NCI-H1092 treated with DMSO at 0.1 percent for 48 hours (cell line): ENCODE results near the gene PSAT1.

Experiments used
- DNase-seq: peaks from one replicate; lab custom pipeline; 2025; lab: John Stamatoyannopoulos, UW

Gene PSAT1

GRCh38 chr9:78292716-78293497 is 4.0 kb upstream of the PSAT1 start:
- no peak for DNase-seq

GRCh38 chr9:78294290-78295176 is 2.4 kb upstream of the PSAT1 start:
- DNase-seq, result no peak

- DNase-seq, result no peak
Observed at GRCh38 chr9:78295177-78295575, 1.7 kb upstream of the PSAT1 start.

- DNase-seq, result no peak
Observed at GRCh38 chr9:78295731-78296130, 1.2 kb upstream of the PSAT1 start.

GRCh38 chr9:78296201-78296892 is 578 bp upstream of the PSAT1 start:
- DNase-seq, result peak; percentile 73

- peak; percentile 76 for DNase-seq
Observed at GRCh38 chr9:78297672-78297961, 692 bp downstream of the PSAT1 start.

GRCh38 chr9:78298046-78298765 is 1.3 kb downstream of the PSAT1 start:
- DNase-seq, result peak; percentile 15

- DNase-seq, result no peak
Observed at GRCh38 chr9:78300209-78300608, 3.3 kb downstream of the PSAT1 start.

- DNase-seq, result no peak
Observed at GRCh38 chr9:78301466-78301865, 4.5 kb downstream of the PSAT1 start.

GRCh38 chr9:78303377-78304062 is 6.6 kb downstream of the PSAT1 start:
- DNase-seq, result no peak

- no peak for DNase-seq
Observed at GRCh38 chr9:78304357-78304756, 7.4 kb downstream of the PSAT1 start.

- no peak for DNase-seq
Observed at GRCh38 chr9:78306222-78307076, 9.5 kb downstream of the PSAT1 start.

- DNase-seq, result no peak
Observed at GRCh38 chr9:78307360-78307759, 10.4 kb downstream of the PSAT1 start.

- no peak for DNase-seq
Observed at GRCh38 chr9:78309066-78309465, 12.1 kb downstream of the PSAT1 start.

GRCh38 chr9:78311075-78311474 is 14.2 kb downstream of the PSAT1 start:
- no peak for DNase-seq

GRCh38 chr9:78311886-78312524 is 15.1 kb downstream of the PSAT1 start:
- DNase-seq, result no peak

- no peak for DNase-seq
Observed at GRCh38 chr9:78314550-78314949, 17.6 kb downstream of the PSAT1 start.

- no peak for DNase-seq
Observed at GRCh38 chr9:78314953-78315870, 18.3 kb downstream of the PSAT1 start.
